Right lobe of liver (tissue), 4 donors: ENCODE results near the gene CACNA2D4.

Experiments
- POLR2A ChIP-seq: fragments of 450-650 bp; IDR thresholded peaks from one replicate; pipeline ENCODE4 v1.6.1; 2017; ENCODE audit warnings: antibody characterized with exemption, mild to moderate bottlenecking
- TF ChIP-seq, protein P1 (sequence below), 4 donors: fragments of 200-600 bp in 3 of 4; fragments of 450-650 bp in 1 of 4; IDR thresholded peaks; one replicate each; pipeline versions ENCODE4 v1.5.1 to v1.8.0; 2016 to 2022; ENCODE audit warnings: antibody characterized with exemption in 4 of 4, mild to moderate bottlenecking in 2 of 4
- donor health status: DM: no; HTN: no; CAD: no.
- donor health status: DM: no; HTN: no; CAD: no.
- donor health status: DM: no; HTN: yes; CAD: no.

DNA sequence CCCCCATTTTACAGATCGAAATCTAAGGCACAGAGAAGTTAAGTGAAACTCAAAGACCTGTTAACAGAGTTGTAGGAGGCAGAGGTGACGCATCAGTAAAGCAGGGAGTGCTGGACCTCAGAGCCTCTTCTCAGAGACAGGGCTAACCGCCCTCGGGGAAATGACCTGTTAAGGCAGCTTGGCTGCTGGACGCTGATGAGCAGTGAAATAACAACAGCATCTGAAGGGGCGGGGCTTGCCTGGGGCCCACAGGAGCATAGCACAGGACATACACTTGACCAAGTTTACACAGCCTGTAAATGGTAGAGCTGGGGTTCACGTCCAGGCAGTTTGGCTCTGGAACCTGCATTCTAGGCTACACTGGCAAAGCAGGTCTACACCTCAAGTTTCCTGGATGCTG lies 58.8 kb downstream of the CACNA2D4 start:
- TF ChIP-seq, protein P1, sequence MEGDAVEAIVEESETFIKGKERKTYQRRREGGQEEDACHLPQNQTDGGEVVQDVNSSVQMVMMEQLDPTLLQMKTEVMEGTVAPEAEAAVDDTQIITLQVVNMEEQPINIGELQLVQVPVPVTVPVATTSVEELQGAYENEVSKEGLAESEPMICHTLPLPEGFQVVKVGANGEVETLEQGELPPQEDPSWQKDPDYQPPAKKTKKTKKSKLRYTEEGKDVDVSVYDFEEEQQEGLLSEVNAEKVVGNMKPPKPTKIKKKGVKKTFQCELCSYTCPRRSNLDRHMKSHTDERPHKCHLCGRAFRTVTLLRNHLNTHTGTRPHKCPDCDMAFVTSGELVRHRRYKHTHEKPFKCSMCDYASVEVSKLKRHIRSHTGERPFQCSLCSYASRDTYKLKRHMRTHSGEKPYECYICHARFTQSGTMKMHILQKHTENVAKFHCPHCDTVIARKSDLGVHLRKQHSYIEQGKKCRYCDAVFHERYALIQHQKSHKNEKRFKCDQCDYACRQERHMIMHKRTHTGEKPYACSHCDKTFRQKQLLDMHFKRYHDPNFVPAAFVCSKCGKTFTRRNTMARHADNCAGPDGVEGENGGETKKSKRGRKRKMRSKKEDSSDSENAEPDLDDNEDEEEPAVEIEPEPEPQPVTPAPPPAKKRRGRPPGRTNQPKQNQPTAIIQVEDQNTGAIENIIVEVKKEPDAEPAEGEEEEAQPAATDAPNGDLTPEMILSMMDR (IDR thresholded peaks at IDR 0.05), result no peak
- TF ChIP-seq POLR2A, result no peak
